GM13977 (cell line): ENCODE measurements around the gene INSC.

ENCODE experiments used
- DNase-seq: peaks from one replicate; pipeline ENCODE4 v3.0.0; 2012; ENCODE audit warnings: low spot score
- CTCF ChIP-seq: IDR thresholded peaks from 2 replicates; pipeline ENCODE4 v1.5.1; 2012; ENCODE audit warnings: mild to moderate bottlenecking, control low read depth; ENCODE audit not compliant: insufficient read depth; ENCODE audit errors: extremely low read depth, missing control alignments
- in situ Hi-C: fragments of 300-500 bp; cut with MboI; formaldehyde crosslinking; loops from one replicate; pipeline ENCODE4 v1.12.0; 2022; ENCODE audit warnings: low sequenced_read_pairs, low pct_unique_long_range_greater_than_20kb, mixed read lengths, inconsistent platforms; ENCODE audit not compliant: unreplicated experiment

The INSC gene

GRCh38 chr11:15176646-15177163 lies 62.0 kb downstream of the INSC start:
- in situ Hi-C loops = loop anchor here (25.0 kb wide), 1 partner anchor 264 kb away; no protein-coding TSS in a partner anchor
- DNase-seq = no peak
- TF ChIP-seq CTCF = no peak

- in situ Hi-C loops = loop anchor here (25.0 kb wide), 1 partner anchor 265 kb away; no protein-coding TSS in a partner anchor
- no peak for TF ChIP-seq CTCF
- DNase-seq = no peak
Observed at GRCh38 chr11:15177491-15177890, 62.8 kb downstream of the INSC start.

- in situ Hi-C loops = loop anchor here (25.0 kb wide), 1 partner anchor 266 kb away; no protein-coding TSS in a partner anchor
- no peak for DNase-seq
- TF ChIP-seq CTCF = no peak
Observed at GRCh38 chr11:15178214-15178613, 63.5 kb downstream of the INSC start.

- in situ Hi-C loops = loop anchor here (25.0 kb wide), 1 partner anchor 267 kb away; no protein-coding TSS in a partner anchor
- TF ChIP-seq CTCF = no peak
- DNase-seq = no peak
Observed at GRCh38 chr11:15179167-15179566, 64.4 kb downstream of the INSC start.

- TF ChIP-seq CTCF = no peak
- no peak for DNase-seq
- in situ Hi-C loops = loop anchor here (25.0 kb wide), 1 partner anchor 268 kb away; no protein-coding TSS in a partner anchor
Observed at GRCh38 chr11:15180212-15180792, 65.6 kb downstream of the INSC start.

- no peak for TF ChIP-seq CTCF
- no peak for DNase-seq
- in situ Hi-C loops = loop anchor here (25.0 kb wide), 1 partner anchor 270 kb away; no protein-coding TSS in a partner anchor
Observed at GRCh38 chr11:15182372-15182771, 67.6 kb downstream of the INSC start.
